HG03103 (cell line): ENCODE results near the gene LIMCH1.
"Not testable (repeated sequence)": the region's sequence is repeated elsewhere in the genome, so short reads cannot be mapped to it uniquely, and the experiment has no call there.

ENCODE experiments used
- ATAC-seq: cut with Tn5 transposase; IDR thresholded peaks from one replicate; pipeline ENCODE4 v1.9.1; 2021; ENCODE audit warnings: low read depth; ENCODE audit not compliant: unreplicated experiment

The LIMCH1 gene

GRCh38 chr4:41712425-41712824 lies 174.5 kb downstream of the LIMCH1 start:
- ATAC-seq, result no peak

GRCh38 chr4:41713768-41714167 lies 175.8 kb downstream of the LIMCH1 start:
- ATAC-seq, result no peak

GRCh38 chr4:41714364-41715000 lies 176.5 kb downstream of the LIMCH1 start:
- no peak for ATAC-seq

- ATAC-seq, result no peak
These were observed 177.2 kb downstream of the LIMCH1 start for GRCh38 chr4:41715155-41715554.

- no peak for ATAC-seq
These were observed 180.9 kb downstream of the LIMCH1 start for GRCh38 chr4:41718907-41719306.

GRCh38 chr4:41719417-41719816 lies 181.5 kb downstream of the LIMCH1 start:
- no peak for ATAC-seq

GRCh38 chr4:41722181-41722580 lies 184.2 kb downstream of the LIMCH1 start:
- ATAC-seq, result no peak

- ATAC-seq, result no peak
These were observed 185.3 kb downstream of the LIMCH1 start for GRCh38 chr4:41723286-41723685.

- ATAC-seq, result no peak
These were observed 187.3 kb downstream of the LIMCH1 start for GRCh38 chr4:41725254-41725653.

- ATAC-seq, result no peak
These were observed 190.1 kb downstream of the LIMCH1 start for GRCh38 chr4:41727861-41728572.

- ATAC-seq, result no peak
These were observed 190.6 kb downstream of the LIMCH1 start for GRCh38 chr4:41728573-41728913.

- ATAC-seq, result no peak
These were observed 193.7 kb downstream of the LIMCH1 start for GRCh38 chr4:41731569-41732126.

- no peak for ATAC-seq
These were observed 196.4 kb downstream of the LIMCH1 start for GRCh38 chr4:41734371-41734770.

- ATAC-seq, result not testable (repeated sequence)
These were observed 199.5 kb downstream of the LIMCH1 start for GRCh38 chr4:41737491-41737890.

GRCh38 chr4:41741354-41741753 lies 203.4 kb downstream of the LIMCH1 start:
- ATAC-seq, result no peak

GRCh38 chr4:41744572-41745291 lies 206.8 kb downstream of the LIMCH1 start:
- no peak for ATAC-seq

GRCh38 chr4:41745292-41746024 lies 207.5 kb downstream of the LIMCH1 start:
- no peak for ATAC-seq

GRCh38 chr4:41746025-41746439 lies 208.1 kb downstream of the LIMCH1 start:
- no peak for ATAC-seq

- ATAC-seq, result no peak
These were observed 208.7 kb downstream of the LIMCH1 start for GRCh38 chr4:41746440-41747229.
